Mucosa of stomach (tissue), 1 donor: Measurements from ENCODE around the gene NSFL1C.

Experiments used
- H3K27me3 ChIP-seq: one replicate; pipeline ENCODE4 v1.7.0; 2013; ENCODE audit warnings: mild to moderate bottlenecking, low read length; ENCODE audit not compliant: control insufficient read depth, insufficient read depth
- H3K36me3 ChIP-seq: one replicate; pipeline ENCODE4 v1.7.0; 2013; ENCODE audit warnings: low read length; ENCODE audit not compliant: control insufficient read depth, insufficient read depth
- H3K4me1 ChIP-seq: one replicate; pipeline ENCODE4 v1.7.0; 2013; ENCODE audit warnings: mild to moderate bottlenecking, low read length; ENCODE audit not compliant: control insufficient read depth, insufficient read depth
- H3K4me3 ChIP-seq: one replicate; pipeline ENCODE4 v1.7.0; 2013; ENCODE audit warnings: low read length
- H3K9ac ChIP-seq: one replicate; pipeline ENCODE4 v1.7.0; 2013; ENCODE audit warnings: mild to moderate bottlenecking, low read length, moderate library complexity
- H3K9me3 ChIP-seq: one replicate; pipeline ENCODE4 v1.7.0; 2013; ENCODE audit warnings: mild to moderate bottlenecking, low read length, moderate library complexity; ENCODE audit not compliant: control insufficient read depth
- donor health status: Pancreatic carcinoma.

Gene NSFL1C

DNA sequence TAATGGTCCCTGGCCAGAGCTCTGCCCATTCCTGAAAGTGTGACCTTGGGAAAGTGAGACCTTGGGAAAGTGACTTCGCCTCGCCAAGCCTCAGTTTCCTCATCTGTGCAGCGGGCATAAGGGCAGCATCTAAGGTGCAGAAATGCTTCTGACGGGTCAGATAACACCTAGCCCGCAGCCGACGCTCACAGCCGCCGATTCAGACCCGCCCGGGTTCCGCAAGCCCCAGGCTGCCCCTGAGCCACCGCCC, 74.3 kb downstream of the NSFL1C start:
- Histone ChIP-seq H3K36me3 (no peaks in the 10 kb centered on the region), H3K9ac (peak overlapping the region; percentile 77), H3K9me3 (no peaks in the 10 kb centered on the region), H3K4me1 (peaks cover 48% of the 10 kb centered on the region), H3K4me3 (peak overlapping the region; percentile 91), H3K27me3 (no peaks in the 10 kb centered on the region)
